IPS-15b (cell line): ENCODE measurements around the gene PPM1B.
"Not testable (repeated sequence)": the region's sequence is repeated elsewhere in the genome, so short reads cannot be mapped to it uniquely, and the experiment has no call there.

ENCODE experiments used
- H3K27me3 ChIP-seq: one replicate; pipeline ENCODE4 v1.6.1; 2013; ENCODE audit warnings: low read length; ENCODE audit not compliant: control insufficient read depth, insufficient read depth
- H3K36me3 ChIP-seq: one replicate; pipeline ENCODE4 v1.6.1; 2013; ENCODE audit warnings: low read length; ENCODE audit not compliant: control insufficient read depth, insufficient read depth
- H3K4me1 ChIP-seq: one replicate; pipeline ENCODE4 v1.6.1; 2013; ENCODE audit warnings: mild to moderate bottlenecking, low read length; ENCODE audit not compliant: control insufficient read depth, insufficient read depth
- H3K4me3 ChIP-seq: one replicate; pipeline ENCODE4 v1.5.1; 2013; ENCODE audit warnings: low read depth, low read length
- H3K9ac ChIP-seq: one replicate; pipeline ENCODE4 v1.6.1; 2013; ENCODE audit warnings: low read depth, mild to moderate bottlenecking, low read length
- H3K9me3 ChIP-seq: one replicate; pipeline ENCODE4 v1.6.1; 2013; ENCODE audit warnings: mild to moderate bottlenecking, low read length; ENCODE audit not compliant: control insufficient read depth, insufficient read depth

The PPM1B gene

GRCh38 chr2:44242904-44243303, 74.2 kb downstream of the PPM1B start:
- no peaks in the 10 kb centered on the region for H3K36me3 ChIP-seq
- no peak overlapping the region for H3K4me3 ChIP-seq
- H3K9ac ChIP-seq = no peak overlapping the region
- H3K9me3 ChIP-seq = no peaks in the 10 kb centered on the region
- peaks cover 8% of the 10 kb centered on the region for H3K4me1 ChIP-seq
- H3K27me3 ChIP-seq = no peaks in the 10 kb centered on the region

- no peaks in the 10 kb centered on the region for H3K27me3 ChIP-seq
- H3K36me3 ChIP-seq = no peaks in the 10 kb centered on the region
- H3K9me3 ChIP-seq = no peaks in the 10 kb centered on the region
- H3K4me3 ChIP-seq = no peak overlapping the region
- H3K4me1 ChIP-seq = peaks cover 8% of the 10 kb centered on the region
- H3K9ac ChIP-seq = no peak overlapping the region
Measured at GRCh38 chr2:44244135-44244871, 75.6 kb downstream of the PPM1B start.

DNA sequence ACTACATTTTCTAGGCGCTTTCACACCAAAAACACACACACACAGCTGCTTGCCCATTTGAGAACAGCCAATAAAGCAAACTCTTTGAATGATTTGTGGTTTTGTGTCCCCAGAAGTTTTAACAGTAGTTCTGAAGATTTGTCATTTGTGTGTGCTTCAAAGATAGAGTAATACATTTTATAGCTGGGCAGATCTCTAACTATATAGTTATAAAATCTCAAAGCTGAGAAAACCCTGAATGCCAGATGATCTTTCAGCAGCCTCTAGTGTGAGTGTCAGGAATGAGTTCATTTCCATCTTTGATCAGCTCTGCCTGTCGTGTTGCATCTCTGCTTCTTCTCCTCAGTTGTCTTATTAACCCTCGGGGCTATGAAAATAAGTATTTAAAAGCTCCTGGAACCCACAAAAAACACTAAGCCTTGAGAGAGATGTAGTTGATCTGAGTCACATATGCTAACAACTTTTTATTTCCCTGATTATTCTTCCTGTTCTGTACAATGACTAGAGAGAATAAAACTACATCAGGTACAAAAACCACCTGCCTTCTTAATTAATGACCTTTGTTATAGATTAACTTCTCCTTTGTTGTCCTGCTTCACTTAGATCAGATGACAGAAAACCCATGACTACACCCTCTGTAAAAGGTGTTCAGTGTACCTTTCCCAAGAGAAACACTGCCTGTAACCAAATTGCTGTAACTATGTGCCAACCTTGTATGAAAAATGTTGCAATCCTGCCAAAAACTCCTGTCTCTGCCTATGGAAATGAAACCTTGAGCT, 76.6 kb downstream of the PPM1B start:
- no peak overlapping the region for H3K4me3 ChIP-seq
- H3K9me3 ChIP-seq = no peaks in the 10 kb centered on the region
- H3K9ac ChIP-seq = no peak overlapping the region
- H3K36me3 ChIP-seq = no peaks in the 10 kb centered on the region
- no peaks in the 10 kb centered on the region for H3K27me3 ChIP-seq
- H3K4me1 ChIP-seq = peaks cover 8% of the 10 kb centered on the region

- H3K4me1 ChIP-seq = peaks cover 8% of the 10 kb centered on the region
- no peak overlapping the region for H3K9ac ChIP-seq
- no peaks in the 10 kb centered on the region for H3K36me3 ChIP-seq
- no peak overlapping the region for H3K4me3 ChIP-seq
- no peaks in the 10 kb centered on the region for H3K9me3 ChIP-seq
- no peaks in the 10 kb centered on the region for H3K27me3 ChIP-seq
Measured at GRCh38 chr2:44246436-44246835, 77.8 kb downstream of the PPM1B start.

DNA sequence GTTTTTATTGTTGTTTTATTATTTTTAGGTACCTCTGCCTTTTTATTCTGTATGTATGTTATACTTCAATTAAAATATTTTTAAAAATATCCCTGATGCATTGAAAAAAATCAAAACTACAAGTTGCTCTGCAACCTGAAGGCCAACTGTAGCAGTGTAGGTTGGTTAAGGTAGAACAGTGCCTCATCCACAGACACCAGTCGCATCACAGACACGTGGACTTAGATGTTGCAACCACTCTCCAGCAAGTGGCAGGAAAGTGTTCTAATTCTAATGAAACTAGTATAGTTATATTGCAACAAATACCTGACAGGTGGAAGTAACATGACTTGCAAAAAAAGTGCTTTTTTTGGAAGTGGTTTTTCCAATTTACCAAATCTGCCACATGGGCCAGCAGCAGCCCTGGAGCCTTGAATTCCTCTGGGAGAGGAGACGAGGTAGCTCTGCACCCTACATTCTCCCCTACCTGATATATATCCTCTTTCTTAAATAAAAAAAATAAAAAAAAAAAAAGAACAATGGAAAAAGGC, 78.2 kb downstream of the PPM1B start:
- Histone ChIP-seq H3K36me3 (no peaks in the 10 kb centered on the region), H3K9ac (no peak overlapping the region), H3K27me3 (no peaks in the 10 kb centered on the region), H3K9me3 (no peaks in the 10 kb centered on the region), H3K4me3 (no peak overlapping the region), H3K4me1 (peaks cover 8% of the 10 kb centered on the region)

GRCh38 chr2:44247924-44248323, 79.2 kb downstream of the PPM1B start:
- no peak overlapping the region for H3K4me3 ChIP-seq
- no peak overlapping the region for H3K9ac ChIP-seq
- no peaks in the 10 kb centered on the region for H3K36me3 ChIP-seq
- no peaks in the 10 kb centered on the region for H3K9me3 ChIP-seq
- no peaks in the 10 kb centered on the region for H3K27me3 ChIP-seq
- peaks cover 8% of the 10 kb centered on the region for H3K4me1 ChIP-seq

- not testable (repeated sequence) for H3K9ac ChIP-seq, H3K4me3 ChIP-seq, H3K36me3 ChIP-seq, H3K4me1 ChIP-seq, H3K9me3 ChIP-seq, H3K27me3 ChIP-seq
Measured at GRCh38 chr2:44249269-44249668, 80.6 kb downstream of the PPM1B start.

DNA sequence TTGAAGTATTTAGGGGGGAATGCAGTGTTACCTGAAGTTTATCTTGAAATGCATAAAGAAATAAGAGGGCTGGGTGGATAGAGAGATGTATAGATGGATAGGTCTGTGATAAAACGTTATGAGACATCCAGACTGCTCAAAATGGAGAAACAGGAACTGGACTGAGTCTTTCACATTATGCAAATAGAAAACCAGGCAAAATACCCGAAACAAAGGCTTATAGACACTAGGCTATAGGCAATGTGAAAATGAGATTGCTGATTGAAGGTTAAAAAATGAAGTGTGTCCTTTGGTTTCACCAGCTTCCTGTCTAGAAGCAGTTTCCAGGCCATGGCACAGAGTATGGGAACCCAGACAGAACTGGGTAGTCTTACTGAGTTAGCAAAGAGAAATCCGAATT, 81.7 kb downstream of the PPM1B start:
- Histone ChIP-seq H3K9ac (no peak overlapping the region), H3K36me3 (no peaks in the 10 kb centered on the region), H3K4me3 (no peak overlapping the region), H3K27me3 (no peaks in the 10 kb centered on the region), H3K9me3 (no peaks in the 10 kb centered on the region), H3K4me1 (peaks cover 5% of the 10 kb centered on the region)

DNA sequence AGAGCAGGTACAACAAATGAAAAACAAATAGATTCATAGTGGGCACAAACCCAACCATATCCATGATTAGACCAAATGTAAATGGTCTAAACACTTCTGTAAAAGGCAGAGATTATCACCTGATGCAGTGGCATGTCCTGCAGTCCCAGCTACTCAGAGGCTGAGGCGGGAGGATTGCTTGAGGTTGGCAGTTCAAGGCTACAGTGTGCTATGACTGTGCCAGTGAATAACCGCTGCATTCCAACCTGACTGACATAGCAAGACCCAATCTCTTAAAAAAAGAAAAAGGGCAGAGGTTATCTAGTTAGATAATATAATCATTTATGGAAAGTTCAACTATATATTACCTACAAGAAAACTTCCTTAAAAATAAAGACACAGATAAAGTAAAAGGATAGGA, 85.3 kb downstream of the PPM1B start:
- no peak overlapping the region for H3K4me3 ChIP-seq

DNA sequence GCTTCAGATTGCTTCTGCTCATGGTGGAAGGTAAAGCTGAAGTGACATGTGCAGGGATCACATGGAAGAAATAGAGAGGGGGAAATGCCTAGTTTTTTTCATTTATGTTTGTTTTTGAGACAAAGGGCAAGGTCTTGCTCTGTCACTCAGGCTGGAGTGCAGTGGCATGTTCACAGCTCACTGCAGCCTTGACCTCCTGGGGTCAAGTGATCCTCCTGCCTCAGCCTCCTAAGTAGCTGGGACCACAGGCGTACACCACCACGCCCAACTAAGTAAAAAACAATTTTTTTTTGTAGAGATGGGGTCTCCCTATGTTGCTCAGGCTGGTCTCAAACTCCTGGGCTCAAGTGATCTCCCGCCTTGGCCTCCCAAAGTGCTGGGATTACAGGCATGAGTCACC, 87.0 kb downstream of the PPM1B start:
- not testable (repeated sequence) for H3K36me3 ChIP-seq, H3K4me1 ChIP-seq, H3K9me3 ChIP-seq, H3K27me3 ChIP-seq, H3K4me3 ChIP-seq, H3K9ac ChIP-seq

More for the DNA sequence above, 85.3 kb downstream of the PPM1B start:
- Histone ChIP-seq H3K4me1 (no peaks in the 10 kb centered on the region), H3K9me3 (no peaks in the 10 kb centered on the region), H3K36me3 (no peaks in the 10 kb centered on the region), H3K9ac (no peak overlapping the region), H3K27me3 (no peaks in the 10 kb centered on the region)

- H3K9ac ChIP-seq, H3K9me3 ChIP-seq, H3K4me1 ChIP-seq, H3K36me3 ChIP-seq, H3K4me3 ChIP-seq, H3K27me3 ChIP-seq: not testable (repeated sequence)
Measured at GRCh38 chr2:44257802-44258201, 89.1 kb downstream of the PPM1B start.

GRCh38 chr2:44267269-44267795, 98.7 kb downstream of the PPM1B start:
- Histone ChIP-seq H3K4me3 (no peak overlapping the region), H3K4me1 (peaks cover 4% of the 10 kb centered on the region), H3K9ac (no peak overlapping the region), H3K27me3 (no peaks in the 10 kb centered on the region), H3K36me3 (no peaks in the 10 kb centered on the region), H3K9me3 (no peaks in the 10 kb centered on the region)
